ENCODE results near the gene RBM20.
A peak's percentile ranks its signal among the peaks of the same experiment; 100 is the strongest.
"Not testable (repeated sequence)": the region's sequence is repeated elsewhere in the genome, so short reads cannot be mapped to it uniquely, and the experiment has no call there.

Gene RBM20

GRCh38 chr10:110651044-110651958 is 7.2 kb downstream of the RBM20 start:
- Histone ChIP-seq H3K9me3 (ENCODE audit: low read length) (no peaks in the 10 kb centered on the region), H3K9ac (ENCODE audit: low read length) (no peak overlapping the region), H3K27me3 (ENCODE audit: control insufficient read depth in 1 of 2, insufficient read depth in 2 of 2, low read length in 2 of 2) (peaks cover 0 to 4% of the 10 kb centered on the region in 2 donors), H3K27ac (ENCODE audit: low read depth, low read length) (peak overlapping the region; percentile 47), H3K36me3 (ENCODE audit: insufficient read depth, low read length) (no peaks in the 10 kb centered on the region), H3K4me3 (ENCODE audit: low read depth in 1 of 2, low read length in 2 of 2) (no peak overlapping the region), H3K4me1 (ENCODE audit: insufficient read depth, low read length) (peaks cover 13% of the 10 kb centered on the region)

- Histone ChIP-seq H3K4me1 (ENCODE audit: insufficient read depth, low read length) (peaks cover 13% of the 10 kb centered on the region), H3K27me3 (ENCODE audit: control insufficient read depth in 1 of 2, insufficient read depth in 2 of 2, low read length in 2 of 2) (no peaks in the 10 kb centered on the region)
Observed at GRCh38 chr10:110652475-110653118, 8.5 kb downstream of the RBM20 start.

GRCh38 chr10:110655320-110655719 is 11.2 kb downstream of the RBM20 start:
- Histone ChIP-seq H3K4me3 (ENCODE audit: low read depth in 1 of 2, low read length in 2 of 2) (no peak overlapping the region), H3K27me3 (ENCODE audit: control insufficient read depth in 1 of 2, insufficient read depth in 2 of 2, low read length in 2 of 2) (no peaks in the 10 kb centered on the region), H3K27ac (ENCODE audit: low read depth, low read length) (no peak overlapping the region), H3K4me1 (ENCODE audit: insufficient read depth, low read length) (peaks cover 7% of the 10 kb centered on the region), H3K9ac (ENCODE audit: low read length) (no peak overlapping the region), H3K9me3 (ENCODE audit: low read length) (no peaks in the 10 kb centered on the region), H3K36me3 (ENCODE audit: insufficient read depth, low read length) (no peaks in the 10 kb centered on the region)

More at GRCh38 chr10:110652475-110653118, 8.5 kb downstream of the RBM20 start:
- no peaks in the 10 kb centered on the region for H3K9me3 ChIP-seq (ENCODE audit: low read length)
- H3K9ac ChIP-seq (ENCODE audit: low read length), result no peak overlapping the region
- H3K4me3 ChIP-seq (ENCODE audit: low read depth in 1 of 2, low read length in 2 of 2), result no peak overlapping the region
- no peaks in the 10 kb centered on the region for H3K36me3 ChIP-seq (ENCODE audit: insufficient read depth, low read length)
- no peak overlapping the region for H3K27ac ChIP-seq (ENCODE audit: low read depth, low read length)

- no peaks in the 10 kb centered on the region for H3K9me3 ChIP-seq (ENCODE audit: low read length)
- no peaks in the 10 kb centered on the region for H3K27me3 ChIP-seq (ENCODE audit: control insufficient read depth in 1 of 2, insufficient read depth in 2 of 2, low read length in 2 of 2)
- H3K36me3 ChIP-seq (ENCODE audit: insufficient read depth, low read length), result no peaks in the 10 kb centered on the region
- H3K27ac ChIP-seq (ENCODE audit: low read depth, low read length), result no peak overlapping the region
- H3K9ac ChIP-seq (ENCODE audit: low read length), result no peak overlapping the region
- H3K4me3 ChIP-seq (ENCODE audit: low read depth in 1 of 2, low read length in 2 of 2), result no peak overlapping the region
- peaks cover 7% of the 10 kb centered on the region for H3K4me1 ChIP-seq (ENCODE audit: insufficient read depth, low read length)
Observed at GRCh38 chr10:110656612-110657011, 12.5 kb downstream of the RBM20 start.

- H3K4me1 ChIP-seq (ENCODE audit: insufficient read depth, low read length), result peaks cover 7% of the 10 kb centered on the region
- H3K27me3 ChIP-seq (ENCODE audit: control insufficient read depth in 1 of 2, insufficient read depth in 2 of 2, low read length in 2 of 2), result no peaks in the 10 kb centered on the region
- no peaks in the 10 kb centered on the region for H3K9me3 ChIP-seq (ENCODE audit: low read length)
- H3K27ac ChIP-seq (ENCODE audit: low read depth, low read length), result no peak overlapping the region
- no peak overlapping the region for H3K4me3 ChIP-seq (ENCODE audit: low read depth in 1 of 2, low read length in 2 of 2)
- H3K9ac ChIP-seq (ENCODE audit: low read length), result no peak overlapping the region
- no peaks in the 10 kb centered on the region for H3K36me3 ChIP-seq (ENCODE audit: insufficient read depth, low read length)
Observed at GRCh38 chr10:110657973-110658691, 14.0 kb downstream of the RBM20 start.

- Histone ChIP-seq H3K36me3 (ENCODE audit: insufficient read depth, low read length) (no peaks in the 10 kb centered on the region), H3K27me3 (ENCODE audit: control insufficient read depth in 1 of 2, insufficient read depth in 2 of 2, low read length in 2 of 2) (no peaks in the 10 kb centered on the region), H3K4me1 (ENCODE audit: insufficient read depth, low read length) (peaks cover 4% of the 10 kb centered on the region), H3K9ac (ENCODE audit: low read length) (no peak overlapping the region), H3K9me3 (ENCODE audit: low read length) (no peaks in the 10 kb centered on the region), H3K27ac (ENCODE audit: low read depth, low read length) (no peak overlapping the region), H3K4me3 (ENCODE audit: low read depth in 1 of 2, low read length in 2 of 2) (no peak overlapping the region)
Observed at GRCh38 chr10:110659558-110659957, 15.4 kb downstream of the RBM20 start.

GRCh38 chr10:110660289-110660688 is 16.2 kb downstream of the RBM20 start:
- H3K27ac ChIP-seq (ENCODE audit: low read depth, low read length); H3K27me3 ChIP-seq (ENCODE audit: control insufficient read depth in 1 of 2, insufficient read depth in 2 of 2, low read length in 2 of 2); H3K4me3 ChIP-seq (ENCODE audit: low read depth in 1 of 2, low read length in 2 of 2); H3K9me3 ChIP-seq (ENCODE audit: low read length); H3K9ac ChIP-seq (ENCODE audit: low read length); H3K4me1 ChIP-seq (ENCODE audit: insufficient read depth, low read length); H3K36me3 ChIP-seq (ENCODE audit: insufficient read depth, low read length): not testable (repeated sequence)

- Histone ChIP-seq H3K36me3 (ENCODE audit: insufficient read depth, low read length) (no peaks in the 10 kb centered on the region), H3K27ac (ENCODE audit: low read depth, low read length) (no peak overlapping the region), H3K9me3 (ENCODE audit: low read length) (no peaks in the 10 kb centered on the region), H3K4me1 (ENCODE audit: insufficient read depth, low read length) (no peaks in the 10 kb centered on the region), H3K27me3 (ENCODE audit: control insufficient read depth in 1 of 2, insufficient read depth in 2 of 2, low read length in 2 of 2) (no peaks in the 10 kb centered on the region), H3K9ac (ENCODE audit: low read length) (no peak overlapping the region), H3K4me3 (ENCODE audit: low read depth in 1 of 2, low read length in 2 of 2) (no peak overlapping the region)
Observed at GRCh38 chr10:110661292-110661691, 17.2 kb downstream of the RBM20 start.

- H3K36me3 ChIP-seq (ENCODE audit: insufficient read depth, low read length), result no peaks in the 10 kb centered on the region
- H3K4me1 ChIP-seq (ENCODE audit: insufficient read depth, low read length), result peaks cover 17% of the 10 kb centered on the region
- H3K9me3 ChIP-seq (ENCODE audit: low read length), result no peaks in the 10 kb centered on the region
- no peak overlapping the region for H3K9ac ChIP-seq (ENCODE audit: low read length)
- H3K4me3 ChIP-seq (ENCODE audit: low read depth in 1 of 2, low read length in 2 of 2), result no peak overlapping the region
- no peaks in the 10 kb centered on the region for H3K27me3 ChIP-seq (ENCODE audit: control insufficient read depth in 1 of 2, insufficient read depth in 2 of 2, low read length in 2 of 2)
- peak overlapping the region; percentile 22 for H3K27ac ChIP-seq (ENCODE audit: low read depth, low read length)
Observed at GRCh38 chr10:110664483-110665420, 20.6 kb downstream of the RBM20 start.

- H3K9me3 ChIP-seq (ENCODE audit: low read length); H3K36me3 ChIP-seq (ENCODE audit: insufficient read depth, low read length); H3K27ac ChIP-seq (ENCODE audit: low read depth, low read length); H3K9ac ChIP-seq (ENCODE audit: low read length); H3K27me3 ChIP-seq (ENCODE audit: control insufficient read depth in 1 of 2, insufficient read depth in 2 of 2, low read length in 2 of 2); H3K4me3 ChIP-seq (ENCODE audit: low read depth in 1 of 2, low read length in 2 of 2): not testable (repeated sequence)
- peaks cover 17% of the 10 kb centered on the region for H3K4me1 ChIP-seq (ENCODE audit: insufficient read depth, low read length)
Observed at GRCh38 chr10:110666259-110666658, 22.1 kb downstream of the RBM20 start.
